Stimulated activated CD8-positive, alpha-beta memory T cell treated with anti-CD3 and anti-CD28 coated beads, Interleukin-7, amount 100 ng/mL, for 24 hours (primary cell): ENCODE results near the gene BCL2A1.
"Not testable (repeated sequence)": the region's sequence is repeated elsewhere in the genome, so short reads cannot be mapped to it uniquely, and the experiment has no call there.

Source experiments
- DNase-seq: peaks from one replicate; pipeline ENCODE4 v3.0.0-alpha.2; 2020; ENCODE audit warnings: low read depth

The BCL2A1 gene

DNA sequence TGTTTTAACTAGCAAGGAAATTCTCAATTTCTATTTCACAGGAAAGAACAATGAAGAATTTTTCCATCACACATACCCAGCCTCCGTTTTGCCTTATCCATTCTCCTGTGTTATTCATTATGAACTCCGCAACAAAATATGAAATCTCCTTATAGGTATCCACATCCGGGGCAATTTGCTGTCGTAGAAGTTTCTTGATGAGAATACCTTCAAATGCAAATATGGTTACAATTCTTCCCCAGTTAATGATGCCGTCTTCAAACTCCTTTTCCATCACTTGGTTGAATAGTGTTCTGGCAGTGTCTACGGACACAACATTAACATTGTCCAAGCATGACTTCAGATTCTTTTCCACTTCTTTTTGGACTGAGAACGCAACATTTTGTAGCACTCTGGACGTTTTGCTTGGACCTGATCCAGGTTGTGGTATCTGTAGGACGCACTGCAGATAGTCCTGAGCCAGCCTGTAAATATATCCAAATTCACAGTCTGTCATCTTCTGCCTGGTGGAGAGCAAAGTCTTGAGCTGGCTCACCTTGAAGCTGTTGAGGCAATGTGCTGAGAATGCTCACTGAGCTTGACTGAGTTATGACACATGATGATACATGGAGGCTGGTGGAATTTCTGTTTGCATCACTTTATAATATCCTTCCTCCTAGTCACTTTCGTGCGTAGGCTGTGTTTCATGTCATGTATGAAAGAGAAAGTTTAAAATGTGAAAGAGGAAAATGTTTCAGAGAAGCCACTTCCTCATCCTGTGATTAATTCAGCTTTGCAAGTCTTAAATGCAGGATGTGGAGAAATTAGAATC, at the start of gene BCL2A1:
Gene BCL2A1 (minus strand): TSS at position 573 of the 811 bp plus-strand sequence. CDS start 77 bp downstream, at position 496.
- DNase-seq: peak; percentile 34

DNA sequence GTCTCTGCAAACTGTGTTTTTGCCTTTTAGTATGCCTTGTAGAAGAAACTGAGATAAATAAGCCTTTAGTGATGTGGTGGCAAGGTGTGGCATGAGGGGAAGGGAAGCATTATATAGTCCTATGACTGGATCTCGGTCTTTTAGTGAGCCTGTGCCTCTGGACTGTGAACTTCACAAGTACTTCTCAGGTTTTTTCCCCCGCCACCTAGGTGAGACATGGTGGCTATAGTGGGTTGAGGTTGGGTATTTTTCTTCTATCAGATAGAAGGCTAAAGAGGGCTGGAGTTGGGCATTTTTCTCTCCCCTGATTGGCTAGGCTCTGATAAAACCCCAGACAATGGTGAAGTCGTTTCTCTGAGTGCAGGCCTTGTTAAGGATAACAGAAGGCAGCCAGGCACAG, 49.7 kb upstream of the BCL2A1 start:
- DNase-seq: no peak

DNA sequence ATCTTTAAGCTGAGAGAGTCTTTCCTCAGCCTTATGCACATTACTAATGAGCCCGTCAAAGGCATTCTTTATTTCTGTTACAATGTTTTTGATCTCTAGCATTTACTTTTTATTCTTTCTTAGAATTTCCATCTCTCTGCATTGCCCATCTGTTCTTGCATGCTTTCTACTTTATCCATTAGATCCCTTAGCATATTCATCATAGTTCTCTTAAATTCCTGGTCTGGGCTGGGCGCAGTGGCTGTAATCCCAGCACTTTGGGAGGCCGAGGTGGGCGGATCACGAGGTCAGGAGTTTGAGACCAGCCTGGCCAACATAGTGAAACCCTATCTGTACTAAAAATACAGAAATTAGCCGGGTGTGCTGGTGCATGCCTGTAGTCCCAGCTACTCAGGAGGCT, 49.2 kb upstream of the BCL2A1 start:
- DNase-seq: not testable (repeated sequence)

DNA sequence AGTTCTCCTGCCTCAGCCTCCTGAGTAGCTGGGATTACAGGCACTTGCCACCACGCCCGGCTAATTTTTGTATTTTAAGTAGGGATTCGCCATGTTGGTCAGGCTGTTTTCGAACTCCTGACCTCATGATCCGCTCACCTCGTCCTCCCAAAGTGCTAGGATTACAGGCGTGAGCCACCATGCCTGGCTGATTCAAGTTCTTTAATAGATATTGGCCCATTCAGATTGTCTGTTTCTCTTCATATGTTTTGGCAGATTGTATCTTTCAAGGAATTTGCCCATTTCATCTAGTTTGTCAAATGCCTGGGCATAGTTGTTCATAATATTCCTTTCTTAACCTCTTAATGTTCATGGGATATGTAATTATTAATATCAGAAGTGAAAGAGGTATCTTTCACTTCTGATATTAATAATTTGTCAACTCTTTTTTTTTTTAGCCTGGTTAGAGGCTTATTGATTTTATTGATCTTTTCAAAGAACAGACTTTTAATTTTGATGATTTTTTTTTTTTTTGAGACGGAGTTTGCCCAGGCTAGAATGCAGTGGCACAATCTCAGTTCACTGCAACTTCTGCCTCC, 48.3 kb upstream of the BCL2A1 start:
- no peak for DNase-seq

DNA sequence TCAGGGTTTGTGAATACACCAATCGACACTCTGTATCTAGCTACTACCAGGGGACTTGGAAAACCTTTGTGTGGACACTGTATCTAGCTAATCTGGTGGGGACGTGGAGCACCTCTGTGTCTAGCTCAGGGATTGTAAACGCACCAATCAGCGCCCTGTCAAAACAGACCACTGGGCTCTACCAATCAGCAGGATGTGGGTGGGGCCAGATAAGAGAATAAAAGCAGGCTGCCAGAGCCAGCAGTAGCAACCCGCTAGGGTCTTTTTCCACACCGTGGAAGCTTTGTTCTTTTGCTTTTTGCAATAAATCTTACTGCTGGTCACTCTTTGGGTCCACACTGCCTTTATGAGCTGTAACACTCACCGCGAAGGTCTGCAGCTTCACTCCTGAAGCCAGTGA, 46.1 kb upstream of the BCL2A1 start:
- not testable (repeated sequence) for DNase-seq

DNA sequence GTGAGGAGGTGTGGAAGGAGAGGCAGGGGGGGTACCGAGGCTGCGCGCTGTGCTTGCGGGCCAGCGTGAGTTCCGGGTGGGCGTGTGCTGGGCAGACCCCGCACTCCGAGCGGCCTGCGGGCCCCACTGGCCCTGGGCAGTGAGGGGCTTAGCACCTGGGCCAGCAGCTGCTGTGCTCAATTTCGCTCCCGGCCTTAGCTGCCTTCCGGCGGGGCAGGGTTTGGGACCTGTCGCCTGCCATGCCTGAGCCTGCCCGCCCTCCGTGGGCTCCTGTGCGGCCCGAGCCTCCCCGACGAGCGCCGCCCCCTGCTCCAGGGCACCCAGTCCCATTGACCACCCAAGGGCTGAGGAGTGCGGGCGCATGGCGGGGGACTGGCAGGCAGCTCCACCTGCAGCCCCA, 45.5 kb upstream of the BCL2A1 start:
- DNase-seq: not testable (repeated sequence)

DNA sequence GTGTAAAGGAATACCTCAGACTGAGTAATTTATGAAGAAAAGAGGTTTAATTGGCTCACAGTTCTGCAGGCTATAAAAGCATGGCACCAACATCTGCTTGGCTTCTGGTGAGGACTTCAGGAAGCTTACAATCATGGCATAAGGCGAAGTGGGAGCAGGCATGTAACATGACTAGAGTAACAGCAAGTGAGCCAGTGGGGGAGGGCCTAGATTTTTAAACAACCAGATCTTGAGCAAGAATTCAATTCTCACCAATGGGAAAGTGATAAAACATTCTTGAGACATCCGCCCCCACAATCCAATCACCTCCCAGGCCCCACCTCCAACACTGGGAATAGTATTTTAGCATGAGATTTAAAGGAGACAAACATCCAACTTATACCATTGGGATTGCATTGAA, 44.2 kb upstream of the BCL2A1 start:
- DNase-seq: no peak

DNA sequence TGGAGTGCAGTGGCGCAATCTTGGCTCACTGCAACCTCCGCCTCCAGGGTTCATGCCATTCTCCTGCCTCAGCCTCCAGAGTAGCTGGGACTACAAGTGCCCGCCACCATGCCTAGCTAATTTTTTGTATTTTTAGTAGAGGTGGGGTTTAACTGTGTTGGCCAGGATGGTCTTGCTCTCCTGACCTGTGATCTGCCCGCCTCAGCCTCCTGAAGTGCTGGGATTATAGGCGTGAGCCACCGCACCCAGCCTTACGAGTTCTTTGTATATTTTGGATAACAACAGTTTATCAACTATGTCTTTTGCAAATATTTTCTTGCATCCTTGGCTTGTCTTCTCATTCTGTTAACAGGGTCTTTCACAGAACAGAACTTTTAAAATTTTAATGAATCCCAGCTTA, 43.2 kb upstream of the BCL2A1 start:
- not testable (repeated sequence) for DNase-seq

DNA sequence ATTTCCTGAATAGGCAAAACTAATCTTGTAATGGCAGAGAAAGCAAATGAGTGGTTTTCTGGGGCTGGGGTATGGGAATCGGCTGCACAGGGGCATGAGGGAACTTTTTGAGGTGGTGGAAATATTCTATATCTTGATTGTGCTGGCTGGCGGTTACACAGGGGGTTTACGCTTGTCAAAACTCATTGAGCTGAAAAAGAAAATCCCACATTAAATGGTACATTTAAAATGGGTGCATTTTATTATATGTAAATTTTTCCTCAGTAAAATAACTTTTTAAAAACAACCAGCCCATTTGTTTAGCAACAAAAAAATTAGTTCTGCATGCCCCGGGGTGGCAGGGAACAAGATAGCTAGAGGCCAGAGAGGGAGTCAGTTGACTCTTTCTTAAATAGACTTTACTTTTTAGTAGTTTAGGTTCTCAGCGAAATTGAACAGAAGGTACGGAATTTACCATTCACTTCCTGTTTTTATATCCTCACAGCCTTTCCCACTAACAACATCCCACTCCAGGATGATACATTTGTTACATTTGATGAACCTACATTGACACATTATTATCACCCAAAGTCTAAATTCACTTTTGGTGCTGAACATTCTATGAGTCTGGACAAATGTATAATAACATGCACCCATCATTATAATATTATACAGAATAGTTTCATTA, 41.2 kb upstream of the BCL2A1 start:
- no peak for DNase-seq

DNA sequence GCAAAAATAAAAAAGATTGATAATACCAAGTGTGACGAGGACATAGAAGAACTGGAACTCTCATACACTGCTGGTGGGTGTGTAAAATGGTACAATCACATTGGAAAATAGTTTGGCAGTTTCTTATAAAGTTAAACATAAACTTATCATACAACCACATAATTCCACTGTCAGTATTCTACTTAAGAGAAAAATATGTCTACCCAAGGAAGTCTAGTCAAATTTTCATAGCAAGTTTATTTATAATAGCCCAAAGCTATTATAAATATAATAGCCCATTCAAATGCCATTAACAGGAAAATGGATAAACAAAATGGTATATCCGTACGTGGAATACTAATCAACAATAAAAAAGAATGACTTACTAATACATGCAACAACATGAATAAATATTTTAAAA, 40.6 kb upstream of the BCL2A1 start:
- DNase-seq: no peak

DNA sequence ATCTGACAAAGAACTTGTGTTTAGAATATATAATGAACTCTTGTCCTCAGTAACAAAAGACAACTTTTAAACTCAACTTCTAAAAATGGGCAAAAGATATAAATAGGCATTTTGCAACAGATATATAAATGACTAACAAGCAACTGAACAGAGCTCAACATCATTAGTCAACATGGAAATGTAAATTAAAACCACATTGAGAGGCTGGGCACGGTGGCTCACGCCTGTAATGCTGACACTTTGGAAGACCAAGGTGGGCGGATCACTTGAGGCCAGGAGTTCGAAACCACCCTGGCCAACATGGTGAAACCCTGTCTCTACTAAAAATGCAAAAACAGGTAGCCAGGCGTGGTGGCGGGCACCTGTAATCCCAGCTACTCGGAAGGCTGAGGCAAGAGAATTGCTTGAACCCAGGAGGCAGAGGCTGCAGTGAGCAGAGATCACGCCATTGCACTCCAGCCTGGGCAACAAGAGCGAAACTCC, 40.1 kb upstream of the BCL2A1 start:
- DNase-seq: not testable (repeated sequence)

DNA sequence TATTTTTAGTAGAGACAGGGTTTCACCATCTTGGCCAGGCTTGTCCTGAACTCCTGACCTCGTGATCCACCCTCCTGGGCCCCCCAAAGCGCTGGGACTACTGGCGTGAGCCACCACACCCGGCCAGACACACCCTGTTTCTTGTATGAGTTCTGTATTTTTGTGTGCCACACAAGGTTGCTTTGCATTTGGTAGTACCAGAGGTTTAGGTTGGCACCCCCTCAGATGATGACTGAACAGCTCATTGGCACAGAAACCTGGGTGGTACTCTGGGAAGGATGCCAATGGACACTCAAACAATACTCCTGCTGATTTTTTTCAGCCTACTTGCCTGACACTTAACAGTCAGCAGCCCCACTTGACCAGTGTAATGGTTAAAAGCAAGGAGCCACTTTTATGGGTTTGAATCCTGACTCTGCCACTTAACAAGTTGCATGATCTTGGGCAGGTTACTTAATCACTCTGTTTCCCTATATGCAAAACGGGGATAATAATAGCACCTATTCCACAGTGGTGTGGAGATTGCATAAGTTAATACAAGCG, 39.2 kb upstream of the BCL2A1 start:
- DNase-seq: no peak

DNA sequence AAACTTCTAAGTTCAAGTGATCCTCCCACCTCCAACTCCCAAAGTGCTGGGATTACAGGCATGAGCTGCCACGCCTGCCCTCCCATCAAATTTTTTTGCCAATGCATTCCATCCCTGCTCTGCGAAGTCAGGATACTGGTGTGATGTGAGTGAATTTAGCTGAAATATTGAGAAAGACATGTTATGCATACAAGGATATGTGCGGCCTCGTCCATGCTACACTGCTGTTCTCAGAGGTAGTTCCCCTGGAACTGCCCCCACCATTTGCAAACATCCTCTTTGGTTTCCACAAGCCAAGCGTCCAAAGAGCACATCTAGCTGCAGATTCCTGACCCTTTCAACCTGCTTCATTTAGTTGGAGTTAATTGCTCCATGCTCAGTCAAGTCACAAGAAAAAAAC, 36.5 kb upstream of the BCL2A1 start:
- DNase-seq: no peak

DNA sequence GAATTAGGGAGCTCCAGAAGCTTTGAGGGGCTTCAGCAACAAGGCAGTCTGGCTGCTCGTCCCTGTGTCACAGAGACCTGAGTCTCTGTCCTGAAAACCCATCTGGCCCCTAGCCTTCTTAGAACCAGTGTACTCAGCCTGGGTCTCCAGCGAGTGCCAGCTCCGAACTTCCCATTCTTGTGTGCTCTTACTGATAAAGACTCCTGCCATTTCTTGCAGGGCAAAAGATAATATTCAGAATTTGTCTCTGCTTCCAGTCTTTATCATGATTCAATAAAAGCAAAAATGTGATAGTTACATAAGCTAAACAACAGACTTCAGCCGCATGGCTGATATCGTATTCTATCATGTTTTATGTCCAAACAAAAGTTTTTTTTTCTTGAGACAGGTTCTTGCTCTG, 36.0 kb upstream of the BCL2A1 start:
- DNase-seq: no peak

DNA sequence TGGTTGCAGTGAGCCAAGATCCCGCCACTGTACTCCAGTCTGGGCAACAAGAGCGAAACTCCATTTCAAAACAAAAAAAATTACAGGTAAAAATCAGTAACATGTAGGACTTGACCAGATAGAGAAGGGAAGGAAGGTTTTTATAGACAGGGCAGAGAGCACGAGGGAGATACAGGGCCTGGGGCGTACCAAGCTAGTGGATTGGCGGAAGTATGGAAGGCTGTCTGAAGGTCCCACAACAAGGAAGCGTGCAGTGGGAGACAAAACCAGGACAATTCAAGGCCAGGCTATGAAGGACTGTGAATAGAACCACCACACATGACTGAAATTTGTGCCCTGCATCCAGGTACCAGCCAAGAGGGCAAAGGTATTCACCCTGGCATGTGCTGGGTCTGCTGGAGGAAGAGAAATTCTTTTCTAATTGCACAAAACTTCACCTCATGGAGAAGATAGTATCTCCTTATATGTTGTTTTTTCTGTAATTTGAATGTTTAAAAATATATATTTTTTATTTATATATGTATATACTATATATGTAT, 33.0 kb upstream of the BCL2A1 start:
- DNase-seq: no peak

DNA sequence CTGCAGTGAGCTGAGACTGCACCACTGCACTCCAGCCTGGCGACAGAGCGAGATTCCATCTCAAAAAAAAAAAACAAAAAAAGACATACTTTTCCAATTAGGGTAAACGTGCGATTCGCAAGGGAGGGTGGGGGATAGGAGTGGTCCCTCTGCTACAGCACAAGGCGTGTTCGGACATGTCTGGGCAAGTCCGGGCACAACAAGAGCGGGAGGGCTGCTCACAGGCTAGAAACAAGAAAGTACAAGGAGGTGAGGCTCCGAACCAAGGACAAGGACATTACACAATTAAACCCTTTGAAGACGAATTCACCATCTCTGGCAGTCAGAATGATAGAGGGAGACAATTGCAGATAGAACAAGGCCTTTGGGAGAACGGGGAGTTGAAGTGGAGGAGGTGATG, 32.2 kb upstream of the BCL2A1 start:
- no peak for DNase-seq

DNA sequence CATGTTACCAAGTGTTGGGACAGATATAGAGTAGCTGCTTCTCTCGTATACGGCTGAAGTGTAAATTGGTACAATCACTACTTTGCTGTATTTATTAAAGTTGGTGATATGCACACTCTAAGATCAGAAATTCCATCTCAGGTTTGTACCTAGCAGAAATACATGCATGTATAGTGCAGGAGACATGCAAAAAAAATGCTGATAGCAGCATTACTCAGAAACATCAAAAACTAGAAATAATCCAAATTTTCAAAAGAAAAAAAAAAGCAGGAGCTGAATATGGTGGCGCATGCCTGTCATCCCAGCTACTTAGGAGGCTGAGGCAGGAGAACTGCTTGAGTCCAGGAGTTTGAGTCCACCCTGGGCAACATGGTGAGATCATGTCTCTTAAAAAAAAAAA, 31.3 kb upstream of the BCL2A1 start:
- DNase-seq: no peak

DNA sequence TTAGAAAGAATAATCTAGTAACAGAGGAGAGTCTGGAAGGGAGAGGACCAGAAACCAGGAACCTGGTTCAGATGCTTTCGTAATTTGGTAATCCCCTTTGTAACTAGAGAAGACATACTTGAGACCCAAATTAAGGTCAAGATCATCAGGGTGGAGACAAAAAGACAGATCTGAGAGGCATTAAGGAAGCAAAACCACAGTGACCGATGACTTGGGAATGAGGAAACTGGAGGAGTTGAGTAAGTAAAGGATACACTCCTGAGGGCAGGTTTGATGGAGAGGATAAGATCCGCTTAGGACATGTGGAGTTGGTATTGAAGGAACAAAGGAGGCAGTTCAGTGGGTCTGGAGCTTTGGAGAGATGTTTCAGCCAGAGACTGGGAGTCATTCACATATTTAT, 23.6 kb upstream of the BCL2A1 start:
- DNase-seq: no peak

DNA sequence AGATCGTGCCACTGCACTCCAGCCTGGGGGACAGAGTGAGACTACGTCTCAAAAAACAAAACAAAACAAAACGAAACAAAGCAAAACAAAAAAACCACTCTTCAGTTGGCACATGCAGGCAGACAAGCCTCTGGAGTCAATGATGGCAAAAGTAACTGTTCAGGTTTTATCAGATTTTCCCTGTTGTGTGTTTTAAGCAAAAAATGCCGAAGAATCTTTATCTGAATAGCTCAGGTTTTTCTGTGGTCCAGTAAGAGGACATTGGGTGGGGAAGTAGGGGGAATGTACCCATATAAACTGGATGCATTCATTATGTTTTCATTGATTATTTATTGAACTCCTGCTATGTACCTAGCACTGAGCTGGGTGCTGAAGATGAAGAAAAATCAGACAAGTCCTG, 20.8 kb upstream of the BCL2A1 start:
- no peak for DNase-seq

DNA sequence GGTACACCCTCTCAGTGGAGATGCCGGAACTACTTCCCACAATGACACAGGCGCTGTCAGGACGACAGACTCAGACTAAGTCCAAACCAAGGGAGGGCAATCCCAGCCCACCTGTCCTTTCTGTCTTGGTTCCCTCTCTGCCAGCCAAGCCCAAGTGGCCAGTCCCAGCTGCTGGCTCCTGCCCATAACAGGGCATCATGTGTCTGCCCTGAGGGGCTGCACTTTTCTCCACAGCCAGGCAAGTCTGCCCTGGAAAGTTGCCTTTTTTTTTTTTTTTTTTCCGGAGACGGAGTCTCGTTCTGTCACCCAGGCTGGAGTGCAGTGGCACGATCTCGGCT, 20.0 kb upstream of the BCL2A1 start:
- DNase-seq: no peak

DNA sequence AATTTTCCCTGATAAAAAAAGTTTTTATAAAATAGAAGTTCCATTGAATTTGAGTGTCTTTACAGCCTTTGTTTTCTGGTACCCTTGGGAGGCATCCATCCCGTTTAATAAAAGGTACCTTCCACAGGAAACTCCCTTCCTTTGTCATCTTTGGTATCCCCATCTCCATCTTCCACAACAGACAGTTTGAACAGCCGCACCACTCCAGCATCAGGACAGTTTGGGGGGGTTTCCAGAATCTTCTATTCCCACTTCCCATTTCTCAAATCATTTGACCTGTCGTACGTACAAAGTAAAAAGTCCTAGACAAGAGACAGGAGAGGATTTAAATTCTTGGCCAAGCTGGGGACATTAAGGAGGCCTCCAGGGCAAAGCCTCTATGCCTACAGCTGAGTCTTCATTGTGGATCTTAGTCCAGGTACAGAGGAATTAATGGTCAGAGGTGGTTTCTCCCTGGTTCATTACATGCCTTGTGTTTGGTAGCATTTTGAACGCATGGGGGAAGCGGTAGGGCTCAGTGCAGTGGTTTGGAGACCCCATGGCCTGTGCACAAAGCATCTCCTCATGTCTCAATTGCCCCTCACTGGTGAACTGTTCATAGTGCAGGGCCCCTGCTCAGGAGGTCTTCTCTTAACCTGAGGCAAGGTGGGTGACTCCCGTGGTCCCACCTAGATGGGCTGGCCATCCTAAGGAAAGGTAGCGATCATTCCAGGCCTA, 19.4 kb upstream of the BCL2A1 start:
- no peak for DNase-seq

DNA sequence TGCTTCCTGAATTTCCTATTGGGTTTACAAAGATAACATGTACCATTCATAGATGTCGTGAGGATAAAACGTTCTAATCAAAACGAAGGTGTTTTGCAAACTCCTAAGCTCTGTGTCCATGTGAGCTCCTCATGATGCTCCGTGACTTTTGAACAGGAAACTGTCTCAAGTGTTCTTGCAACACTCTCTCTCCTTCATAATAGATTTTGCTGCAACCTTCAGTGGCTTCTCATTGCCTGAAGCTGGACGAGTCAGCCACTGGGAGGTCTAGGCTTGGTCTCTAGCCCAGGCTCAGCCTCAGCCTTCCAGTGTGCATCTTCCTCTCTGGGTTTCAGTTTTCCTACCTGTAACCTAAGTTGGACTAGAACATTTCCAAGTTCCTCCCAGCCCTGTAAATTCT, 18.7 kb upstream of the BCL2A1 start:
- no peak for DNase-seq
